K562 (cell line): Measurements from ENCODE around the gene RUNX1. TPM values are rescaled to one million over a fixed set of nuclear protein-coding genes. Genes with fewer than 3 reads are reported as not detected.

ENCODE experiments used
- ARID3A ChIP-seq: IDR thresholded peaks from 2 replicates; pipeline ENCODE4 v1.6.1; 2012; ENCODE audit warnings: low read depth, low read length, improper control_type of control experiment, borderline replicate concordance
- KLF10 ChIP-seq: fragments of 250-450 bp; sonication (Bioruptor Pico); IDR thresholded peaks from 2 replicates; pipeline ENCODE4 v1.6.1; 2021; ENCODE audit warnings: matching md5 sums
- MEF2D ChIP-seq: conservative IDR thresholded peaks from 2 replicates; pipeline ENCODE4 v1.6.1; 2016; ENCODE audit warnings: low read depth, missing genetic modification characterization, missing compliant biosample characterization
- POLR3G ChIP-seq: IDR thresholded peaks from 2 replicates; pipeline ENCODE4 v1.6.1; 2011; ENCODE audit not compliant: insufficient read length, insufficient replicate concordance; ENCODE audit errors: extremely low read depth
- RBM14 ChIP-seq: fragments of 200-400 bp; formaldehyde crosslinking; IDR thresholded peaks from 2 replicates; pipeline ENCODE4 v1.6.1; 2018; ENCODE audit warnings: low read depth, mild to moderate bottlenecking, low read length, moderate library complexity, borderline replicate concordance; ENCODE audit not compliant: insufficient read depth
- ZNF134 ChIP-seq: fragments of 250-450 bp; sonication (Bioruptor Pico); conservative IDR thresholded peaks from 2 replicates; pipeline ENCODE4 v1.4.0; 2020
- ZNF140 ChIP-seq: fragments of 250-450 bp; sonication (Bioruptor Pico); IDR thresholded peaks from 2 replicates; pipeline ENCODE4 v1.8.0; 2021; ENCODE audit warnings: moderate library complexity, mild to moderate bottlenecking, inconsistent platforms
- polyA plus RNA-seq, 8 experiments: library from polyadenylated mRNA; depleted of rRNA in 4 of 8; stranded (reverse) in 5 of 8; unstranded in 3 of 8; fragments of >200 nt; fragmentation: Nextera tagmentation in 2 of 8; fragmentation: Illumina TruSeq in 1 of 8; extraction: Ambion mirVana in 2 of 8; extraction: Trizol in 1 of 8; gene quantifications; 2 replicates each; pipeline versions ENCODE4 v1.2.1 to v1.2.3, GENCODE V29; 2011 to 2014; ENCODE audit warnings: inconsistent platforms in 1 of 8, missing spikeins in 1 of 8
- total RNA-seq, 7 experiments: library from RNA; depleted of rRNA in 6 of 7; stranded (reverse); fragments of >200 nt in 6 of 7; fragmentation: Illumina TruSeq in 2 of 7; extraction: Trizol in 2 of 7; gene quantifications; 2 replicates each; pipeline versions ENCODE4 v1.2.1 to v1.2.3, GENCODE V29; 2011 to 2021; ENCODE audit warnings: low replicate concordance in 1 of 7
- TF ChIP-seq, protein P1 (sequence below), 2 experiments: fragments of 450-650 bp; formaldehyde crosslinking in 1 of 2; IDR thresholded peaks; 2 replicates each; pipeline versions ENCODE4 v1.4.0 to v1.6.1; 2014 to 2020; ENCODE audit warnings: mild to moderate bottlenecking in 2 of 2, borderline replicate concordance in 1 of 2, low read depth in 1 of 2
- TF ChIP-seq, protein P2 (sequence below): fragments of 450-650 bp; IDR thresholded peaks from 2 replicates; pipeline ENCODE4 v1.6.1; 2016; ENCODE audit warnings: missing biosample characterization, missing genetic modification characterization
- TF ChIP-seq, protein P3 (sequence below): fragments of 250-450 bp; sonication (Bioruptor Pico); IDR thresholded peaks from 2 replicates; pipeline ENCODE4 v1.8.0; 2022; ENCODE audit warnings: moderate library complexity, mild to moderate bottlenecking, inconsistent platforms

RUNX1 gene
- total and polyA plus RNA-seq, 9 of the 15 experiments (the other 6 are each of a cell fraction or from before 2014, with no cell fraction given), result 2.2 to 68.6 (median 17.8) TPM

- TF ChIP-seq ZNF134 (CRISPR knock-in tag) (0 out of 2 replicates have a peak, but pooled peaks have one; percentile 30), KLF10 (CRISPR knock-in tag) (no peak), POLR3G (no peak), MEF2D (tag) (no peak), ARID3A (no peak), ZNF140 (CRISPR knock-in tag) (peak; percentile 67; the same call in 1 of the 2 replicates), RBM14 (no peak)
- TF ChIP-seq, protein P1, sequence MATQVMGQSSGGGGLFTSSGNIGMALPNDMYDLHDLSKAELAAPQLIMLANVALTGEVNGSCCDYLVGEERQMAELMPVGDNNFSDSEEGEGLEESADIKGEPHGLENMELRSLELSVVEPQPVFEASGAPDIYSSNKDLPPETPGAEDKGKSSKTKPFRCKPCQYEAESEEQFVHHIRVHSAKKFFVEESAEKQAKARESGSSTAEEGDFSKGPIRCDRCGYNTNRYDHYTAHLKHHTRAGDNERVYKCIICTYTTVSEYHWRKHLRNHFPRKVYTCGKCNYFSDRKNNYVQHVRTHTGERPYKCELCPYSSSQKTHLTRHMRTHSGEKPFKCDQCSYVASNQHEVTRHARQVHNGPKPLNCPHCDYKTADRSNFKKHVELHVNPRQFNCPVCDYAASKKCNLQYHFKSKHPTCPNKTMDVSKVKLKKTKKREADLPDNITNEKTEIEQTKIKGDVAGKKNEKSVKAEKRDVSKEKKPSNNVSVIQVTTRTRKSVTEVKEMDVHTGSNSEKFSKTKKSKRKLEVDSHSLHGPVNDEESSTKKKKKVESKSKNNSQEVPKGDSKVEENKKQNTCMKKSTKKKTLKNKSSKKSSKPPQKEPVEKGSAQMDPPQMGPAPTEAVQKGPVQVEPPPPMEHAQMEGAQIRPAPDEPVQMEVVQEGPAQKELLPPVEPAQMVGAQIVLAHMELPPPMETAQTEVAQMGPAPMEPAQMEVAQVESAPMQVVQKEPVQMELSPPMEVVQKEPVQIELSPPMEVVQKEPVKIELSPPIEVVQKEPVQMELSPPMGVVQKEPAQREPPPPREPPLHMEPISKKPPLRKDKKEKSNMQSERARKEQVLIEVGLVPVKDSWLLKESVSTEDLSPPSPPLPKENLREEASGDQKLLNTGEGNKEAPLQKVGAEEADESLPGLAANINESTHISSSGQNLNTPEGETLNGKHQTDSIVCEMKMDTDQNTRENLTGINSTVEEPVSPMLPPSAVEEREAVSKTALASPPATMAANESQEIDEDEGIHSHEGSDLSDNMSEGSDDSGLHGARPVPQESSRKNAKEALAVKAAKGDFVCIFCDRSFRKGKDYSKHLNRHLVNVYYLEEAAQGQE (IDR thresholded peaks at IDR 0.05; ENCODE audit: borderline replicate concordance), result no peak
- TF ChIP-seq, protein P1 (CRISPR knock-in tag; IDR thresholded peaks at IDR 0.05; ENCODE audit: low read depth), result no peak
- TF ChIP-seq, protein P2, sequence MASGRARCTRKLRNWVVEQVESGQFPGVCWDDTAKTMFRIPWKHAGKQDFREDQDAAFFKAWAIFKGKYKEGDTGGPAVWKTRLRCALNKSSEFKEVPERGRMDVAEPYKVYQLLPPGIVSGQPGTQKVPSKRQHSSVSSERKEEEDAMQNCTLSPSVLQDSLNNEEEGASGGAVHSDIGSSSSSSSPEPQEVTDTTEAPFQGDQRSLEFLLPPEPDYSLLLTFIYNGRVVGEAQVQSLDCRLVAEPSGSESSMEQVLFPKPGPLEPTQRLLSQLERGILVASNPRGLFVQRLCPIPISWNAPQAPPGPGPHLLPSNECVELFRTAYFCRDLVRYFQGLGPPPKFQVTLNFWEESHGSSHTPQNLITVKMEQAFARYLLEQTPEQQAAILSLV (tag), result no peak
- TF ChIP-seq, protein P3, sequence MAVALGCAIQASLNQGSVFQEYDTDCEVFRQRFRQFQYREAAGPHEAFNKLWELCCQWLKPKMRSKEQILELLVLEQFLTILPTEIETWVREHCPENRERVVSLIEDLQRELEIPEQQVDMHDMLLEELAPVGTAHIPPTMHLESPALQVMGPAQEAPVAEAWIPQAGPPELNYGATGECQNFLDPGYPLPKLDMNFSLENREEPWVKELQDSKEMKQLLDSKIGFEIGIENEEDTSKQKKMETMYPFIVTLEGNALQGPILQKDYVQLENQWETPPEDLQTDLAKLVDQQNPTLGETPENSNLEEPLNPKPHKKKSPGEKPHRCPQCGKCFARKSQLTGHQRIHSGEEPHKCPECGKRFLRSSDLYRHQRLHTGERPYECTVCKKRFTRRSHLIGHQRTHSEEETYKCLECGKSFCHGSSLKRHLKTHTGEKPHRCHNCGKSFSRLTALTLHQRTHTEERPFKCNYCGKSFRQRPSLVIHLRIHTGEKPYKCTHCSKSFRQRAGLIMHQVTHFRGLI, result no peak
Observed at GRCh38 chr21:34996304-34997101, 52.6 kb downstream of the RUNX1 start (continued).
